Mammary epithelial cell (primary cell): ENCODE results near the gene MGAT5.

ENCODE experiments used
- EZH2 ChIP-seq: IDR thresholded peaks from 2 replicates; pipeline ENCODE4 v1.6.1; 2012; ENCODE audit warnings: low read length, inconsistent platforms, borderline replicate concordance
- TF ChIP-seq, protein P1 (sequence below), 2 donors: IDR thresholded peaks in 1 of 2; conservative IDR thresholded peaks in 1 of 2; 2 replicates each; pipeline ENCODE4 v1.5.1; 2011 to 2012; ENCODE audit warnings: inconsistent platforms in 2 of 2, low read length in 2 of 2, mild to moderate bottlenecking in 2 of 2, control low read depth in 1 of 2, low read depth in 1 of 2; ENCODE audit not compliant: insufficient read depth in 1 of 2; ENCODE audit errors: extremely low read depth in 1 of 2

DNA sequence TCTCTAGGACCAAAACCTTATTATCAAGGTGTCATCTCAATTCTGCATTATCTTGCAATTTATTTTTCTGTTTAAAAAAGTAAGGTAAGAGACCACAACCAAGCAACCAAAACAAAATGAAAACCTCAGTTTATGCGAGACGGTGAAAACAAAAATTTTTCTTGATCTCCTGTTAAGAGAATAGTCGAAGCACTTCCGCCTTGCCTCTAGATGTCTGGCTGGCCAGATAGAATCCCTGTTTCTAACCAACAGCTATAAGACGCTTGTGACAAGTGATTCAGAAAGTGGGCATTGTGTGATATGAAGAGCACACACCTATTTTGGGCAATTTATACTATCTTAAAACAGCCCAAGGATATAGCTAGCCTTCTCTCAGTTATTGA lies 51.2 kb downstream of the MGAT5 start:
- TF ChIP-seq, protein P1, sequence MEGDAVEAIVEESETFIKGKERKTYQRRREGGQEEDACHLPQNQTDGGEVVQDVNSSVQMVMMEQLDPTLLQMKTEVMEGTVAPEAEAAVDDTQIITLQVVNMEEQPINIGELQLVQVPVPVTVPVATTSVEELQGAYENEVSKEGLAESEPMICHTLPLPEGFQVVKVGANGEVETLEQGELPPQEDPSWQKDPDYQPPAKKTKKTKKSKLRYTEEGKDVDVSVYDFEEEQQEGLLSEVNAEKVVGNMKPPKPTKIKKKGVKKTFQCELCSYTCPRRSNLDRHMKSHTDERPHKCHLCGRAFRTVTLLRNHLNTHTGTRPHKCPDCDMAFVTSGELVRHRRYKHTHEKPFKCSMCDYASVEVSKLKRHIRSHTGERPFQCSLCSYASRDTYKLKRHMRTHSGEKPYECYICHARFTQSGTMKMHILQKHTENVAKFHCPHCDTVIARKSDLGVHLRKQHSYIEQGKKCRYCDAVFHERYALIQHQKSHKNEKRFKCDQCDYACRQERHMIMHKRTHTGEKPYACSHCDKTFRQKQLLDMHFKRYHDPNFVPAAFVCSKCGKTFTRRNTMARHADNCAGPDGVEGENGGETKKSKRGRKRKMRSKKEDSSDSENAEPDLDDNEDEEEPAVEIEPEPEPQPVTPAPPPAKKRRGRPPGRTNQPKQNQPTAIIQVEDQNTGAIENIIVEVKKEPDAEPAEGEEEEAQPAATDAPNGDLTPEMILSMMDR (conservative IDR thresholded peaks at IDR 0.05 in 1 of 2, IDR thresholded peaks at IDR 0.05 in 1 of 2; ENCODE audit: extremely low read depth in 1 of 2, insufficient read depth in 1 of 2, low read depth in 1 of 2, low read length in 2 of 2) = no peak
- TF ChIP-seq EZH2 = no peak
